Measurements from ENCODE around the gene LARGE1. TPM values are rescaled to one million over a fixed set of nuclear protein-coding genes. Genes with fewer than 3 reads are reported as not detected.

The LARGE1 gene
- total and polyA plus RNA-seq, 2 experiments from 2014 or later = 1.5 to 12.8 TPM

DNA sequence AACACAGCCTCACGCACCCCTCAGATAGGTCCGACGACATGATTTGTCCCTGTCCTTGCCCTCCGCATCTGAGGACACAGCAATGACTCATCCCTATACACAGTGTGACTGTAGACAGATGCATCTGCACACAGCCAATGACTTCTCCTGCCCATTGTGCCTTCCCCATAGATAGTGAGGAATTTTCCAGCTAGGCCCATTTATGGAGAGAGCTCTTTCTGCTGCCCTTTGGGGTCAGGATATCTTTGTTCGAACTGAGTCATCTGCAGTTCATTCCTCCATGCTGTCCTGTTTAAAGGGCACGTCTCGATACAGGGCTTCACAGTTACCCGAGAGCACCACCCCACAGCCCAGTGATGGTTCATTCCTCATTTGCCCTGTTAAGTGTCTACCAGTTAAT is 96.7 kb downstream of the LARGE1 start:
- DNase-seq = peak; percentile 27
- H3K79me2 ChIP-seq (ENCODE audit: insufficient read depth) = no peaks in the 10 kb centered on the region
- no peak overlapping the region for H3K4me3 ChIP-seq
- H3K27me3 ChIP-seq (replicated peaks; ENCODE audit: insufficient read depth) = no peaks in the 10 kb centered on the region
- in situ Hi-C loops (cut with MboI) = no loop called here
- peaks cover 7% of the 10 kb centered on the region for H3F3A ChIP-seq (ENCODE audit: insufficient read depth)
- no peak overlapping the region for H3K27ac ChIP-seq
- H3K4me1 ChIP-seq (ENCODE audit: insufficient read depth) = no peaks in the 10 kb centered on the region
- no peaks in the 10 kb centered on the region for H3K9me2 ChIP-seq (ENCODE audit: insufficient read depth)
- no peak overlapping the region for H3K4me2 ChIP-seq (ENCODE audit: unreplicated experiment)
- 86 to 90% methylated on average over 8 of the region's 8 CpGs for WGBS, 2 experiments (ENCODE audit: low coverage in 1 of 2, low lambda C conversion rate in 2 of 2, missing lambda C conversion rate in 2 of 2)
- H3K36me3 ChIP-seq (ENCODE audit: low read depth) = no peaks in the 10 kb centered on the region
- H3K9me3 ChIP-seq (ENCODE audit: low read depth) = no peaks in the 10 kb centered on the region
- no peaks in the 10 kb centered on the region for H4K20me1 ChIP-seq (ENCODE audit: insufficient read depth)
- H3K9ac ChIP-seq = no peak overlapping the region
- TF ChIP-seq EZH2phosphoT487 (IDR thresholded peaks at IDR 0.05; ENCODE audit: insufficient read depth, low read depth) = no peak
- no peak for TF ChIP-seq EZH2 (IDR thresholded peaks at IDR 0.05; ENCODE audit: insufficient read depth, poor library complexity, severe bottlenecking)
- no peak overlapping the region for H2AFZ ChIP-seq

DNA sequence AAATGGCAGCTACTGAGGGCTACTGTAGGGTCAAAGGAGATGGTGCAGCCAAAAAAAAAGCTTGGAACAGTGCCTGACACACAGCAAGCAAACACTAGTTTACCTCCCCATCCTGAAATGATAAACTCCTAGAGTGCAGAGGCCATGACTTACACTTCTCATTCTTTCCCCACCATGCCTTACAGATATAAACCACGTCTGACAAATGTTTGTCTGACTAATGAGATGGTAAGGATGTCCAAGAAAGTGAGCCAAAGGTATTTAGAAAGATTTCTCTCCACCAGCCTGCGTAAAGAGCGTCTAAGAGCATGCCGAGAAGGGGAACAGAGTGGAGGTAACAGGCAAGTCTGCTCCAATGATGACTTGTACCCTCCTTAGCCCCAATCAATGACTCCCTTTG is 99.0 kb downstream of the LARGE1 start:
- Histone ChIP-seq H3K9me3 (ENCODE audit: low read depth) (no peaks in the 10 kb centered on the region), H3K4me2 (ENCODE audit: unreplicated experiment) (no peak overlapping the region), H4K20me1 (ENCODE audit: insufficient read depth) (no peaks in the 10 kb centered on the region), H3K9ac (no peak overlapping the region), H3K36me3 (ENCODE audit: low read depth) (no peaks in the 10 kb centered on the region), H3F3A (ENCODE audit: insufficient read depth) (peaks cover 7% of the 10 kb centered on the region), H3K4me3 (no peak overlapping the region), H3K27ac (0 out of 2 replicates have a peak overlapping the region, but pooled peaks have one; percentile 6), H3K9me2 (ENCODE audit: insufficient read depth) (no peaks in the 10 kb centered on the region), H3K79me2 (ENCODE audit: insufficient read depth) (no peaks in the 10 kb centered on the region), H2AFZ (no peak overlapping the region), H3K27me3 (replicated peaks; ENCODE audit: insufficient read depth) (no peaks in the 10 kb centered on the region), H3K4me1 (ENCODE audit: insufficient read depth) (no peaks in the 10 kb centered on the region)
- 45 to 51% methylated on average over 4 of the region's 4 CpGs for WGBS, 2 experiments (ENCODE audit: low coverage in 1 of 2, low lambda C conversion rate in 2 of 2, missing lambda C conversion rate in 2 of 2)
- no peak for TF ChIP-seq EZH2 (IDR thresholded peaks at IDR 0.05; ENCODE audit: insufficient read depth, poor library complexity, severe bottlenecking)
- no peak for TF ChIP-seq EZH2phosphoT487 (IDR thresholded peaks at IDR 0.05; ENCODE audit: insufficient read depth, low read depth)
- peak; percentile 46 for DNase-seq
- in situ Hi-C loops (cut with MboI) = no loop called here

GRCh38 chr22:33819743-33820142 is 100.5 kb downstream of the LARGE1 start:
- H2AFZ ChIP-seq = no peak overlapping the region
- H3K36me3 ChIP-seq (ENCODE audit: low read depth) = no peaks in the 10 kb centered on the region
- WGBS, 2 experiments (ENCODE audit: low coverage in 1 of 2, low lambda C conversion rate in 2 of 2, missing lambda C conversion rate in 2 of 2) = 96 to 100% methylated on average over 3 of the region's 3 CpGs
- H3K4me2 ChIP-seq (ENCODE audit: unreplicated experiment) = no peak overlapping the region
- H3F3A ChIP-seq (ENCODE audit: insufficient read depth) = peaks cover 7% of the 10 kb centered on the region
- no peak for TF ChIP-seq EZH2 (IDR thresholded peaks at IDR 0.05; ENCODE audit: insufficient read depth, poor library complexity, severe bottlenecking)
- in situ Hi-C loops (cut with MboI) = no loop called here
- H3K4me3 ChIP-seq = no peak overlapping the region
- no peaks in the 10 kb centered on the region for H3K9me3 ChIP-seq (ENCODE audit: low read depth)
- no peak for DNase-seq
- H4K20me1 ChIP-seq (ENCODE audit: insufficient read depth) = no peaks in the 10 kb centered on the region
- no peaks in the 10 kb centered on the region for H3K4me1 ChIP-seq (ENCODE audit: insufficient read depth)
- H3K9ac ChIP-seq = no peak overlapping the region
- H3K27me3 ChIP-seq (replicated peaks; ENCODE audit: insufficient read depth) = no peaks in the 10 kb centered on the region
- H3K9me2 ChIP-seq (ENCODE audit: insufficient read depth) = no peaks in the 10 kb centered on the region
- H3K79me2 ChIP-seq (ENCODE audit: insufficient read depth) = no peaks in the 10 kb centered on the region
- no peak overlapping the region for H3K27ac ChIP-seq

GRCh38 chr22:33817512-33818127 is 102.7 kb downstream of the LARGE1 start:
- Histone ChIP-seq H3K4me3 (no peak overlapping the region), H3K4me2 (ENCODE audit: unreplicated experiment) (no peak overlapping the region), H3K9me3 (ENCODE audit: low read depth) (no peaks in the 10 kb centered on the region), H2AFZ (no peak overlapping the region), H3K9ac (no peak overlapping the region), H3K79me2 (ENCODE audit: insufficient read depth) (no peaks in the 10 kb centered on the region), H3K4me1 (ENCODE audit: insufficient read depth) (no peaks in the 10 kb centered on the region), H4K20me1 (ENCODE audit: insufficient read depth) (no peaks in the 10 kb centered on the region), H3K27me3 (replicated peaks; ENCODE audit: insufficient read depth) (no peaks in the 10 kb centered on the region), H3K27ac (no peak overlapping the region), H3F3A (ENCODE audit: insufficient read depth) (peaks cover 7% of the 10 kb centered on the region), H3K36me3 (ENCODE audit: low read depth) (no peaks in the 10 kb centered on the region), H3K9me2 (ENCODE audit: insufficient read depth) (no peaks in the 10 kb centered on the region)
- TF ChIP-seq EZH2 (IDR thresholded peaks at IDR 0.05; ENCODE audit: insufficient read depth, poor library complexity, severe bottlenecking) = no peak
- no peak for TF ChIP-seq EZH2phosphoT487 (IDR thresholded peaks at IDR 0.05; ENCODE audit: insufficient read depth, low read depth)
- no peak for DNase-seq
- in situ Hi-C loops (cut with MboI) = no loop called here
- WGBS, 2 experiments (ENCODE audit: low coverage in 1 of 2, low lambda C conversion rate in 2 of 2, missing lambda C conversion rate in 2 of 2) = 82% methylated on average over 4 of the region's 4 CpGs

Measured in GM23248 (cell line).